Gastroesophageal sphincter (tissue), 4 donors: ENCODE results near the gene UBA1. TPM values are rescaled to one million over a fixed set of nuclear protein-coding genes. Genes with fewer than 3 reads are reported as not detected.

ENCODE experiments used
- ATAC-seq: fragments of 150-250 bp; one replicate; pipeline ENCODE4 v1.9.1; 2016; ENCODE audit warnings: mild to moderate bottlenecking, moderate library complexity
- H3K27ac ChIP-seq, 4 donors: fragments of 200-600 bp; sonication (generic) in 3 of 4; 1 replicate in 3 of 4; 2 replicates in 1 of 4; pipeline ENCODE4 v1.5.1; 2016 to 2019
- H3K27me3 ChIP-seq: fragments of 200-600 bp; sonication (generic); one replicate; pipeline ENCODE4 v1.5.1; 2019
- H3K36me3 ChIP-seq, 2 donors: fragments of 200-600 bp; sonication (generic); one replicate each; pipeline ENCODE4 v1.5.1; 2019; ENCODE audit warnings: control low read depth in 1 of 2
- H3K4me1 ChIP-seq, 3 donors: fragments of 200-600 bp; sonication (generic); 1 replicate in 2 of 3; 2 replicates in 1 of 3; pipeline ENCODE4 v1.5.1; 2016 to 2019; ENCODE audit warnings: control low read depth in 2 of 3
- H3K4me3 ChIP-seq, 2 donors: fragments of 200-600 bp; sonication (generic); one replicate each; pipeline ENCODE4 v1.5.1; 2019; ENCODE audit warnings: mild to moderate bottlenecking in 1 of 2, moderate library complexity in 1 of 2
- H3K9me3 ChIP-seq, 3 donors: fragments of 200-600 bp; sonication (generic); one replicate each; pipeline ENCODE4 v1.5.1; 2017 to 2019; ENCODE audit warnings: control low read depth in 2 of 3
- EP300 ChIP-seq: sonication (generic); formaldehyde crosslinking; IDR thresholded peaks from one replicate; pipeline ENCODE4 v1.6.1; 2017; ENCODE audit warnings: antibody characterized with exemption, mild to moderate bottlenecking
- POLR2A ChIP-seq, 2 donors: fragments of 450-650 bp; IDR thresholded peaks; one replicate each; pipeline ENCODE4 v1.6.1; 2017; ENCODE audit warnings: antibody characterized with exemption in 2 of 2, mild to moderate bottlenecking in 2 of 2, moderate library complexity in 1 of 2
- POLR2AphosphoS5 ChIP-seq: sonication (generic); formaldehyde crosslinking; IDR thresholded peaks from one replicate; pipeline ENCODE4 v1.6.1; 2017; ENCODE audit warnings: antibody characterized with exemption
- WGBS, 2 donors: methylation state at CpG; one replicate each; pipeline ENCODE4 v1.1.5; 2018; ENCODE audit warnings: low coverage in 1 of 2; 5-methylcytosine and 5-hydroxymethylcytosine counted together
- total RNA-seq, 4 donors: library from RNA; depleted of rRNA; stranded (reverse); fragments of >200 nt; gene quantifications; one replicate each; pipeline ENCODE4 v1.1.0, GENCODE V29; 2016
- TF ChIP-seq, protein P1 (sequence below), 4 experiments: fragments of 200-600 bp in 2 of 4; fragments of 450-650 bp in 2 of 4; sonication (generic) in 1 of 4; IDR thresholded peaks; one replicate each; pipeline ENCODE4 v1.5.1; 2017 to 2019; ENCODE audit warnings: antibody characterized with exemption in 4 of 4, mild to moderate bottlenecking in 2 of 4, moderate library complexity in 2 of 4

The UBA1 gene
- total RNA-seq, 4 donors from 2014 or later: 108 to 211 (median 123) TPM

DNA sequence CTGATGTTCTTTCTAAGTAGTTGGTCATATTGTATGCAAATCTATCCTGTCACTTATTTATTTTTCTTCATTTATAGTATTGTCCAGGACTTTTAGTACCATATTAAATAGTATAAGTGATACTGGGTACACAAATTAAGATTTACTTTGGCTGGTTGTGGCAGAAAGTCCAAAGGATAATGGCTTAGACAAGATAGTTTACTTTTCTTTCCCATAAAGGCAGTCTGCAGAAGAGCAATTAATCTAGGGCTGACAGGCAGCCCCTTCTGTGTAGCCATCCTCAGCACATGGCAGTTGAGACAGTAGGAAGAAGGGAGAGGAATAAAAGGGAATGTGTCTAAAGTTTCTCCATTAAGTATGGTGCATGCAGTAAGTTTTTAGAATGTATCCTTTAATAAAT lies 42.2 kb upstream of the UBA1 start:
- H3K4me1 ChIP-seq: peaks cover 0 to 19% (median 0%) of the 10 kb centered on the region in 3 donors
- no peak for ATAC-seq
- H3K4me3 ChIP-seq: no peak overlapping the region
- H3K27ac ChIP-seq: no peak overlapping the region
- no peaks in the 10 kb centered on the region for H3K27me3 ChIP-seq
- H3K9me3 ChIP-seq: no peaks in the 10 kb centered on the region
- peaks cover 0 to 9% of the 10 kb centered on the region in 2 donors for H3K36me3 ChIP-seq
- no peak for TF ChIP-seq EP300
- TF ChIP-seq, protein P1, sequence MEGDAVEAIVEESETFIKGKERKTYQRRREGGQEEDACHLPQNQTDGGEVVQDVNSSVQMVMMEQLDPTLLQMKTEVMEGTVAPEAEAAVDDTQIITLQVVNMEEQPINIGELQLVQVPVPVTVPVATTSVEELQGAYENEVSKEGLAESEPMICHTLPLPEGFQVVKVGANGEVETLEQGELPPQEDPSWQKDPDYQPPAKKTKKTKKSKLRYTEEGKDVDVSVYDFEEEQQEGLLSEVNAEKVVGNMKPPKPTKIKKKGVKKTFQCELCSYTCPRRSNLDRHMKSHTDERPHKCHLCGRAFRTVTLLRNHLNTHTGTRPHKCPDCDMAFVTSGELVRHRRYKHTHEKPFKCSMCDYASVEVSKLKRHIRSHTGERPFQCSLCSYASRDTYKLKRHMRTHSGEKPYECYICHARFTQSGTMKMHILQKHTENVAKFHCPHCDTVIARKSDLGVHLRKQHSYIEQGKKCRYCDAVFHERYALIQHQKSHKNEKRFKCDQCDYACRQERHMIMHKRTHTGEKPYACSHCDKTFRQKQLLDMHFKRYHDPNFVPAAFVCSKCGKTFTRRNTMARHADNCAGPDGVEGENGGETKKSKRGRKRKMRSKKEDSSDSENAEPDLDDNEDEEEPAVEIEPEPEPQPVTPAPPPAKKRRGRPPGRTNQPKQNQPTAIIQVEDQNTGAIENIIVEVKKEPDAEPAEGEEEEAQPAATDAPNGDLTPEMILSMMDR (IDR thresholded peaks at IDR 0.05): no peak
- no peak for TF ChIP-seq POLR2AphosphoS5
- TF ChIP-seq POLR2A (IDR thresholded peaks at IDR 0.05): no peak

DNA sequence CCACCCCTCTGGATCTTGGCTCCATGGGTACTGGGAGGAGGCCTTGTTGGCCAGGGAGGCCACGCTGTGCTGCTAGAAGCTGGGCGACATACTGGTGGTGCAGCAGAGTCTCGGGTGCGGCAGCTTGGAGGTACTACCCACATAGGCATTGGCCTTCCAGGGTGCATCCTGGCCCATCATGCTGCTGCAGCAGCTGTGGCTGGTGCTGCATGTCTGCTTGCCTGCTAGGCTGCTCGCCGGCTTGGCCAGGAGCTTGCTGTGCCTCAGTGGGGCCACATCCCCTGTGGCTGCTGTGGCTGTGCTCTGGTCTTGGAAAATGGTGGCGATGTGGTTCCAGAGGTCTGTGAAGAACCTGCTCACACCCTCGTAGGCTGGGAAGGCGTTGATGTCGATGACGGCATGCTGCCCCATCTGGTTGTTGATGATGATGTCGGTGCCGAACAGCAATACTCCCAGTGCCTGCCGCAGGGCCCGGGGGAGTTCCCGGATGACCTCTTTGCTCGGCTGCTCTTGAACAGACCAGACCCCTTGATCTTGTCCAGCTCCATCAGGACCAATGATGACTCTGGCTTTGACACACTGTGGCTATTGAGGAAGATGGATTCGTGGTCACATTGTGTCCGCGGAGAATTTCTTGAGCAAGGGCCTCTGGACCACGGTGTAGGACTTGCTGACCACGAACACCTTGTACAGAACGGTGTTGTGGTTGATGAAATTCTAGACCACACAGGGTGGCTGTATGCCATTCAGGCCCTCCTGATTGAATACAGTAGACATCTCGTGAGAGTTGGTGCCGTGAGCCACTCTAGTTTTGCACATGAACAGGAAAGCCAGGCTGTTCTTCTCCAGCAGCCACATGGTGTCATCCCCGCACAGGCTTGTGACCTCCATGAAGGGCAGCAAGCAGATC lies 36.8 kb upstream of the UBA1 start:
- H3K27ac ChIP-seq: no peak overlapping the region
- H3K4me1 ChIP-seq: no peaks in the 10 kb centered on the region
- H3K9me3 ChIP-seq: no peaks in the 10 kb centered on the region
- TF ChIP-seq, protein P1 (IDR thresholded peaks at IDR 0.05): no peak
- TF ChIP-seq POLR2AphosphoS5 (no peak), EP300 (no peak), POLR2A (IDR thresholded peaks at IDR 0.05) (no peak)
- ATAC-seq: no peak
- WGBS, 2 donors: no CpG with 5 or more reads among the region's 26 CpGs
- no peaks in the 10 kb centered on the region for H3K27me3 ChIP-seq
- H3K4me3 ChIP-seq: no peak overlapping the region
- peaks cover 0 to 24% of the 10 kb centered on the region in 2 donors for H3K36me3 ChIP-seq

DNA sequence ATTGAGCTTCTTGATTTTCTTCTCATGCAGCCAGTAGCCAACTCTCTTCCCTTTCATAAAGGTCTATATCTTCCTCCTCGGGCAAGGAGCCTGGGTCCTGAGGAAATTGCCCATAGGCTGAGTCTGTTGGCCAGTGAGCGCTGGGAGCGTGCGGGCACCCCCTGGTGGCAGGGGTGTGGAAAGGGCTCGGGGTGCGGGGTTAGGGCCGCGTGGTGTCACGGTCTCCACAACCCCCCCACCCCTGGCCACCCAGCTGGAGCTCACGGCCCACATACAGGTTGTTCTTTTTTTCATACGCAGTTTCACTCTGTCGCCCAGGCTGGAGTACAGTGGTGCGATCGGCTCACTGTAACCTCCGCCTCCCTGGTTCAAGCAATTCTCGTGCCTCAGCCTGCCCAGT lies 35.5 kb upstream of the UBA1 start:
- Histone ChIP-seq H3K36me3 (peaks cover 0 to 27% of the 10 kb centered on the region in 2 donors), H3K4me1 (no peaks in the 10 kb centered on the region), H3K27ac (no peak overlapping the region), H3K4me3 (no peak overlapping the region), H3K9me3 (no peaks in the 10 kb centered on the region), H3K27me3 (no peaks in the 10 kb centered on the region)
- ATAC-seq: no peak
- TF ChIP-seq EP300 (no peak), POLR2AphosphoS5 (no peak), POLR2A (IDR thresholded peaks at IDR 0.05) (no peak)
- TF ChIP-seq, protein P1 (IDR thresholded peaks at IDR 0.05): no peak
- 98% methylated on average over 7 of the region's 16 CpGs; no CpG with 5 or more reads in 1 of the 2 donors for WGBS, 2 donors

GRCh38 chrX:47158781-47159180 lies 34.8 kb upstream of the UBA1 start:
- H3K27me3 ChIP-seq: no peaks in the 10 kb centered on the region
- no peak overlapping the region for H3K27ac ChIP-seq
- no peaks in the 10 kb centered on the region for H3K9me3 ChIP-seq
- peaks cover 0 to 27% of the 10 kb centered on the region in 2 donors for H3K36me3 ChIP-seq
- H3K4me1 ChIP-seq: no peaks in the 10 kb centered on the region
- WGBS, 2 donors: 90 to 91% methylated on average over 1 to 4 of the region's 5 CpGs
- no peak overlapping the region for H3K4me3 ChIP-seq
- no peak for ATAC-seq
- TF ChIP-seq, protein P1 (IDR thresholded peaks at IDR 0.05): no peak
- TF ChIP-seq POLR2AphosphoS5 (no peak), EP300 (no peak), POLR2A (IDR thresholded peaks at IDR 0.05) (no peak)

GRCh38 chrX:47160781-47161180 lies 32.8 kb upstream of the UBA1 start:
- 45 to 58% methylated on average over 2 to 4 of the region's 4 CpGs for WGBS, 2 donors
- Histone ChIP-seq H3K36me3 (peaks cover 0 to 21% of the 10 kb centered on the region in 2 donors), H3K27ac (no peak overlapping the region), H3K9me3 (no peaks in the 10 kb centered on the region), H3K27me3 (no peaks in the 10 kb centered on the region), H3K4me3 (no peak overlapping the region), H3K4me1 (no peaks in the 10 kb centered on the region)
- ATAC-seq: no peak
- TF ChIP-seq, protein P1 (IDR thresholded peaks at IDR 0.05): no peak
- no peak for TF ChIP-seq POLR2A (IDR thresholded peaks at IDR 0.05)
- TF ChIP-seq EP300: no peak
- no peak for TF ChIP-seq POLR2AphosphoS5
